Left lung (tissue), 10 donors: ENCODE measurements around the gene IWS1. TPM values are rescaled to one million over a fixed set of nuclear protein-coding genes. Genes with fewer than 3 reads are reported as not detected.

Source experiments
- ATAC-seq: fragments of 200-7000 bp; cut with Tn5 transposase; one replicate; pipeline ENCODE4 v1.9.1; 2020; ENCODE audit warnings: moderate library complexity
- DNase-seq, 4 donors: peaks; one replicate each; pipeline ENCODE4 v3.0.0-alpha.2; 2013 to 2020
- H3K27ac ChIP-seq, 2 donors: fragments of 200-600 bp; sonication (generic) in 1 of 2; one replicate each; pipeline versions ENCODE4 v1.5.0 to v1.8.0; 2020 to 2021
- H3K27me3 ChIP-seq, 2 donors: fragments of 200-600 bp; sonication (generic) in 1 of 2; one replicate each; pipeline versions ENCODE4 v1.5.0 to v1.8.0; 2020 to 2021
- H3K36me3 ChIP-seq, 2 donors: fragments of 200-600 bp; sonication (generic) in 1 of 2; one replicate each; pipeline versions ENCODE4 v1.5.0 to v1.8.0; 2020 to 2021
- H3K4me1 ChIP-seq, 2 donors: fragments of 200-600 bp; one replicate each; pipeline ENCODE4 v1.8.0; 2021
- H3K4me3 ChIP-seq, 2 donors: fragments of 200-600 bp; sonication (generic) in 1 of 2; one replicate each; pipeline versions ENCODE4 v1.5.0 to v1.8.0; 2020 to 2021; ENCODE audit warnings: mild to moderate bottlenecking in 1 of 2
- H3K9me3 ChIP-seq, 2 donors: fragments of 200-600 bp; sonication (generic) in 1 of 2; one replicate each; pipeline versions ENCODE4 v1.5.0 to v1.8.0; 2020 to 2021
- intact Hi-C, 2 donors: fragments of 100-400 bp; cut with DNase I; formaldehyde crosslinking; loops; one replicate each; pipeline versions ENCODE4 v1.11.2 to v1.14.2; 2022
- polyA plus RNA-seq, 6 donors: library from polyadenylated mRNA; unstranded; fragments of 120-200 nt; gene quantifications; one replicate each; pipeline ENCODE4 v1.2.1, GENCODE V29; 2013; ENCODE audit not compliant: insufficient read length in 6 of 6
- total RNA-seq, 2 donors: library from RNA; stranded (reverse); fragmentation: NEBNext Ultra II Directional; extraction: Animal tissue kit (Norgen Biotek cat#: 25700); gene quantifications; one replicate each; pipeline ENCODE4 v1.2.1, GENCODE V29; 2021
- TF ChIP-seq, protein P1 (sequence below), 2 donors: fragments of 200-600 bp; sonication (generic) in 1 of 2; IDR thresholded peaks; one replicate each; pipeline versions ENCODE4 v1.5.0 to v1.8.0; 2021; ENCODE audit warnings: antibody characterized with exemption in 2 of 2
- donor health status: DM: no; HTN: yes; CAD: no.
- donor health status: DM: no; HTN: no; CAD: no.

IWS1 gene
- total and polyA plus RNA-seq, 8 donors, result 37.2 to 72.9 (median 67.5) TPM

DNA sequence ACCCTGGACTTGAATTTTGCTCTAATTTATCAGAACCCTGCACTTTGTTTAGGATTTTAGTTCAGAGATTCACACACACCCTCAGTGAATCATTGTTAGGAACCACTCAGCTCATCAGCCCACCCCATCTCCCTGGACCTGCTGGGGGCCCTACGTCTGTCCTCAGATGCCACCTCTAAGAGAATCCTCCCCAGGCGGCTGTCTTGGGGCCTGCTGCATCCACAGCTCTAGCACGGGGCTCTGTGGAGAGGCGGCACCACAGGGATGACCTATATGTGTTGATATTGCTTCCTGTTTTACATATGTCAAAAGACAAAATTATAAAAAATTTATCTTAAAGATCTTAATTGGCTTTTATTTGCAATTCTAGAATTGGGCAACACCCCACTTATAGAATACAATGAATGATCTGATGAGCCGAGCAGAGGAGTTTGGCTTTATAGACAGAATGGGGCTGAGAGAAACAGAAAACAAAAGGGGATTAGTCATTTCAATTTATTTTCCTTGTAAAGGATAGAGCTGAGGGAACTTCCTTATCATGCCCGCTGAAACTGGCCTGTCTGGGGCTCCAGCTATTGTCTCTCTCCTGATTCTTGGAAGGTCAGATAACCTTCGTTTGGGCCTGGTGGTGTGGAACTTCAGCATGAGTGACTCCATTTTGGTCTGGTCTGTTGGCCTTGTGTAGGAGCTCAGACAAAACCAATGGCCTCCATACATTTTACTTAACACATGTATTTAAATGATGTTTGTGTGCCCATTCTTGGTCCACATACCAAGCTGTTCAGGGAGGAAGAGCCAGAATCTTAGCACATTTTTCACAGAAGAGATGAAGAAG, 10.6 kb upstream of the IWS1 start:
- intact Hi-C loops, result no loop called here
- H3K4me3 ChIP-seq, result no peak overlapping the region
- TF ChIP-seq, protein P1, sequence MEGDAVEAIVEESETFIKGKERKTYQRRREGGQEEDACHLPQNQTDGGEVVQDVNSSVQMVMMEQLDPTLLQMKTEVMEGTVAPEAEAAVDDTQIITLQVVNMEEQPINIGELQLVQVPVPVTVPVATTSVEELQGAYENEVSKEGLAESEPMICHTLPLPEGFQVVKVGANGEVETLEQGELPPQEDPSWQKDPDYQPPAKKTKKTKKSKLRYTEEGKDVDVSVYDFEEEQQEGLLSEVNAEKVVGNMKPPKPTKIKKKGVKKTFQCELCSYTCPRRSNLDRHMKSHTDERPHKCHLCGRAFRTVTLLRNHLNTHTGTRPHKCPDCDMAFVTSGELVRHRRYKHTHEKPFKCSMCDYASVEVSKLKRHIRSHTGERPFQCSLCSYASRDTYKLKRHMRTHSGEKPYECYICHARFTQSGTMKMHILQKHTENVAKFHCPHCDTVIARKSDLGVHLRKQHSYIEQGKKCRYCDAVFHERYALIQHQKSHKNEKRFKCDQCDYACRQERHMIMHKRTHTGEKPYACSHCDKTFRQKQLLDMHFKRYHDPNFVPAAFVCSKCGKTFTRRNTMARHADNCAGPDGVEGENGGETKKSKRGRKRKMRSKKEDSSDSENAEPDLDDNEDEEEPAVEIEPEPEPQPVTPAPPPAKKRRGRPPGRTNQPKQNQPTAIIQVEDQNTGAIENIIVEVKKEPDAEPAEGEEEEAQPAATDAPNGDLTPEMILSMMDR (IDR thresholded peaks at IDR 0.05), result no peak
- H3K4me1 ChIP-seq, result no peaks in the 10 kb centered on the region
- ATAC-seq, result no peak
- no peaks in the 10 kb centered on the region for H3K9me3 ChIP-seq
- no peak overlapping the region for H3K27ac ChIP-seq
- H3K36me3 ChIP-seq, result no peaks in the 10 kb centered on the region
- peaks cover 0 to 10% of the 10 kb centered on the region in 2 donors for H3K27me3 ChIP-seq
- no peak for DNase-seq

DNA sequence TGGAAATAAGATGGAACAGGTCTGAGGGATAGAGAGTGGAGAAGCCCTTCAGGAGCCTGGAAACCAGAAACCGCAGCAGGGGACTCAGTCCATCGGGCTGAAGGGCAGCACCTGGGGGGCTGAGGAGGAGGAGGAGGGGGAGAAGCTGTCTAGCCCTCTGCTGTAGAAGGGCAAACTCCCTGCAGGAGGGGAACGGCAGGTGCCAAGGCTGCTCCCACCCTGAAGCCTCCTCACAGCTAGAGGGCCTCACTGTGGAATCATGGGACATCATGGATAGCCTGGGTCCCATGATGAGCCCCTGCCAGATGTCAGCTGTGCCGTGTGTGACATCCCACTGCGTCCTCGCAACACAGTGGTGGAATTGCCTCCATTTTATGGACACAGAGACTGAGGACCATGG, 9.6 kb upstream of the IWS1 start:
- H3K27ac ChIP-seq, result no peak overlapping the region
- ATAC-seq, result no peak
- no peaks in the 10 kb centered on the region for H3K36me3 ChIP-seq
- no peak for DNase-seq
- no peaks in the 10 kb centered on the region for H3K4me1 ChIP-seq
- no peak overlapping the region for H3K4me3 ChIP-seq
- H3K9me3 ChIP-seq, result no peaks in the 10 kb centered on the region
- intact Hi-C loops, result no loop called here
- TF ChIP-seq, protein P1 (IDR thresholded peaks at IDR 0.05), result no peak
- peaks cover 0 to 10% of the 10 kb centered on the region in 2 donors for H3K27me3 ChIP-seq

DNA sequence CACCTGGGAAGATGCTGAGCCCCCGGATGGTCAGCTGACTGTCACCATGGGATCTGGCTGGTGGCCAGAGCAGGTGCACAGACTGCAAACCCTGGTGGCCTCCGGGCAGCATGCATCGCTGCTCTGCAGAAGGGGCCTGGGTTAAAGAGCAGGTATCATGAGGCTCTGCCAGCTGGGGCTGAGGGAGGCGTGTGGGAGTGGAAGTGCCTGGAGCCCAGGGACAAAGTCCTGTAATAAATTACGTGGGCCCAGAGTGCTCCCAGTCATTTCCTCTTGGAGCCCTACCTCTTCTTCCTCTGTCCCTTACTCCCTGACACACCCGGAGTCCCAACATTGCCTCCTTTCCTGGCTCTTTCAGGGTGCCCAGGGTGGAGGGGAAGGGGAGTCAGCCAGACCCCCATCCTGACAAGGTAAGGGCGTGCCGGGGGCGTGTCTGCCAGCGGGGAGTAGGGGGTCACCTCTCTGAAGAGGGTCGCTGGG, 9.2 kb upstream of the IWS1 start, which contains the start of gene MYO7B:
Gene MYO7B (plus strand): TSS at position 262 of the 480 bp plus-strand sequence. CDS start 24,040 bp downstream, outside the sequence.
- no peak for ATAC-seq
- no peak for DNase-seq

DNA sequence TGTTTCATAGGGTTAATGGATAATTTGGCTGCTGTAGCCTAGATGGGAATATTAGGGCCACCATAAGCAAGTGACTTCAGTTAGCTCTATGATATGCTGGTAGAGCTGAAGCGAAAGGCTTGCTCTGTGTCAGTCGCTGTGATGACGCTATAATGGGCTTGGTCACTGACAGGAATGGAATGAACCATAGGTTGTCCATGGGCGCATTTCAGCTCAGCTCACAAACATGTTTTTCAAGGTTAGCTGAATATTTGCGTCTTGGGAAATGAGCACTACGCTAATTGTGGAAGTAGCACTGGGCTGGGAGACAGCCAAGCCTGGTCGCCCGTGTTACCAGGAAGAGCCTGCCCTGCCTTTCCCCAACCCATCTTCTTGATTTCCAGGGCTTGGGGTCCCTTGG, 6.0 kb upstream of the IWS1 start:
- TF ChIP-seq, protein P1 (IDR thresholded peaks at IDR 0.05), result no peak
- H3K4me3 ChIP-seq, result no peak overlapping the region
- intact Hi-C loops, result no loop called here
- peaks cover 0 to 10% of the 10 kb centered on the region in 2 donors for H3K27me3 ChIP-seq
- peaks cover 0 to 4% of the 10 kb centered on the region in 2 donors for H3K4me1 ChIP-seq
- ATAC-seq (no peak), DNase-seq (no peak)
- no peak overlapping the region for H3K27ac ChIP-seq
- H3K36me3 ChIP-seq, result no peaks in the 10 kb centered on the region
- H3K9me3 ChIP-seq, result no peaks in the 10 kb centered on the region

More for the DNA sequence above, 9.2 kb upstream of the IWS1 start, which contains the start of gene MYO7B:
- H3K4me1 ChIP-seq, result no peaks in the 10 kb centered on the region
- TF ChIP-seq, protein P1 (IDR thresholded peaks at IDR 0.05), result no peak
- intact Hi-C loops, result no loop called here
- no peak within 1 kb of the TSS for H3K4me3 ChIP-seq
- peaks cover 0 to 10% of the 10 kb centered on the region in 2 donors for H3K27me3 ChIP-seq
- no peaks in the 10 kb centered on the region for H3K36me3 ChIP-seq
- no peaks in the 10 kb centered on the region for H3K9me3 ChIP-seq
- no peak within 1 kb of the TSS for H3K27ac ChIP-seq

DNA sequence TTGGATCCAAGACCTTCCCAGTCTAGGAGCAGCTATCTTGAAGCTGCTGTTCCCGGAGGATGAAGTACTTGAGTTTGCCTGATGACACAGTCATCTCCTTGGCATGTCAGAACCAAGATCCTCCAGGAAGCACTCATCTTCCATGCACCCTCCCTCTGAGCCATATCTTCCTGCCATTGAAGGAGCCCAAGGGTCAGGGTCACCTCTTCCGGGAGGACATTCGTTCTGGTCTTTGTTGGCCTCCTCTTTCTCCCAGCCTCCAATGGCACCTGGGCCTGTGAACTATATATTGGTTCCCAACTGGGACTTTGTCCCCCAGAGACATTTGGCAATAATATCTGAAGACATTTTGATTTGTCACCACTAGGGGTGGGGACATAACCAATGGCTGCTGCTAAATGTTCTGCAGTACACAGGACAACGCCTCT, 4.9 kb upstream of the IWS1 start:
- H3K27ac ChIP-seq, result no peak overlapping the region
- no peaks in the 10 kb centered on the region for H3K36me3 ChIP-seq
- no peaks in the 10 kb centered on the region for H3K9me3 ChIP-seq
- peaks cover 0 to 6% of the 10 kb centered on the region in 2 donors for H3K4me1 ChIP-seq
- no peak overlapping the region for H3K4me3 ChIP-seq
- peaks cover 0 to 10% of the 10 kb centered on the region in 2 donors for H3K27me3 ChIP-seq
- intact Hi-C loops, result no loop called here
- ATAC-seq, result no peak
- no peak for DNase-seq
- TF ChIP-seq, protein P1 (IDR thresholded peaks at IDR 0.05), result no peak
